Activated naive CD4-positive, alpha-beta T cell treated with anti-CD3 and anti-CD28 coated beads, Interleukin-2, amount 50 U/mL, for 72 hours (primary cell): ENCODE measurements around the gene CORO7. TPM values are rescaled to one million over a fixed set of nuclear protein-coding genes. Genes with fewer than 3 reads are reported as not detected.

Source experiments
- ATAC-seq, 2 donors: fragments of 150-1000 bp; cut with Tn5 transposase; 2 replicates each; pipeline ENCODE4 v1.10.0; 2021; ENCODE audit warnings: mild to moderate bottlenecking in 2 of 2, moderate library complexity in 2 of 2
- DNase-seq, 2 donors: peaks; one replicate each; pipeline ENCODE4 v3.0.0; 2021 to 2022; ENCODE audit warnings: low spot score in 2 of 2
- H3K27ac Mint-ChIP-seq, 2 donors: one replicate each; pipeline ENCODE4 v1.8.0; 2022; ENCODE audit warnings: mild to moderate bottlenecking in 2 of 2, mixed read lengths in 2 of 2
- H3K36me3 Mint-ChIP-seq, 2 donors: one replicate each; pipeline ENCODE4 v1.8.0; 2022; ENCODE audit warnings: mixed read lengths in 2 of 2
- H3K9me3 Mint-ChIP-seq, 2 donors: one replicate each; pipeline ENCODE4 v1.8.0; 2022; ENCODE audit warnings: mixed read lengths in 2 of 2
- total RNA-seq, 2 donors: library from RNA; stranded (reverse); gene quantifications; one replicate each; pipeline ENCODE4 v1.2.3, GENCODE V29; 2022

Gene CORO7
- total RNA-seq, 2 donors from 2014 or later, result 52.5 to 65.9 TPM

DNA sequence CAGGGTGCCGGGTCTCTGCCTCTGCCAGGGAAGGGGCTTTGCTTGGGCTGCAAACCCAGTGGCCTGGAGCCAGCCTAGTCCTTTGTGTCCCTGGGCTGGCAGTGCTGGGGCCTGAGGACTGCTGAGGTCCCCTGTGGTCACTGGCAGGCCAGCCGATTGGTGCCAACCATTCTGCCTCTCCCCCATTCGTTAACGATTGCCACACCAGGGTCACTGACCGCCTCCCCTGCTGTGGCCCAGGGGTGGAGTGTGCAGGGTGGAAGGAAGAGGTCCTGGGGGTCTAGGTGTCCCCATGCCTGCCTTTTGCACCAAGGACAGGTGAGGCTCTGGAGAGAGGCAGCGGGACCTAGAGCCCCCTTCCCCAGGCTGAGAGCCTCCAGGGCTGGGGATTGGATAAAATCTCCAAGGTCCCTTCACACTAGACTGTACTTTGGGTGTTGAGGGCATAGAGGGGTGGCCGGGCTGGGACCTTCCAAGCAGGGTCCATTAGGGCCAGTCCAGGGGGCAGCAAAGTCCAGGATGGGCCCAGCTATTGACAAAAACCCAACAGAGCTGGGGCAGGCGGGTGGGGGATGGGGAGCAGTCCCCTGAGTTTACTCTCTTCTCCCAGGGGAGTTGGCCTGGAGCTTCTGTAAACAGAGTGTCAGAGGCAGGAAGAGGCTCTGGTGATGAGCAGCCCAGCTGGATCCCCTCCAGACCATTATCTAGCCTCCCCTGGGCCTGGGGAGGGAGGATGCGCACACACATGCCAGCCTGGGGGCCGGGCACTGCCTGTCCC lies 43.6 kb downstream of the CORO7 start:
- H3K36me3 Mint-ChIP-seq, result no peaks in the 10 kb centered on the region
- ATAC-seq (no peak), DNase-seq (no peak)
- no peak overlapping the region for H3K27ac Mint-ChIP-seq
- H3K9me3 Mint-ChIP-seq, result no peaks in the 10 kb centered on the region

GRCh38 chr16:4372001-4372577 lies 44.3 kb downstream of the CORO7 start:
- no peaks in the 10 kb centered on the region for H3K9me3 Mint-ChIP-seq
- DNase-seq, result peak in 1 of 2 donors; percentile 34
- peak; percentile 51 to 73 for ATAC-seq
- H3K36me3 Mint-ChIP-seq, result no peaks in the 10 kb centered on the region
- H3K27ac Mint-ChIP-seq, result peak overlapping the region in 1 of 2 donors; percentile 50

GRCh38 chr16:4371357-4372000 lies 44.9 kb downstream of the CORO7 start, which contains the start of gene VASN:
Gene VASN, plus strand, starts transcription at chr16:4371848. Its CDS starts 9,030 bp downstream, at chr16:4380878.
- peak; percentile 68 to 86 for DNase-seq
- Mint-ChIP-seq H3K36me3 (no peaks in the 10 kb centered on the region), H3K9me3 (no peaks in the 10 kb centered on the region), H3K27ac (peak within 1 kb of the TSS in 1 of 2 donors; percentile 50)
- peak; percentile 76 to 89 for ATAC-seq

DNA sequence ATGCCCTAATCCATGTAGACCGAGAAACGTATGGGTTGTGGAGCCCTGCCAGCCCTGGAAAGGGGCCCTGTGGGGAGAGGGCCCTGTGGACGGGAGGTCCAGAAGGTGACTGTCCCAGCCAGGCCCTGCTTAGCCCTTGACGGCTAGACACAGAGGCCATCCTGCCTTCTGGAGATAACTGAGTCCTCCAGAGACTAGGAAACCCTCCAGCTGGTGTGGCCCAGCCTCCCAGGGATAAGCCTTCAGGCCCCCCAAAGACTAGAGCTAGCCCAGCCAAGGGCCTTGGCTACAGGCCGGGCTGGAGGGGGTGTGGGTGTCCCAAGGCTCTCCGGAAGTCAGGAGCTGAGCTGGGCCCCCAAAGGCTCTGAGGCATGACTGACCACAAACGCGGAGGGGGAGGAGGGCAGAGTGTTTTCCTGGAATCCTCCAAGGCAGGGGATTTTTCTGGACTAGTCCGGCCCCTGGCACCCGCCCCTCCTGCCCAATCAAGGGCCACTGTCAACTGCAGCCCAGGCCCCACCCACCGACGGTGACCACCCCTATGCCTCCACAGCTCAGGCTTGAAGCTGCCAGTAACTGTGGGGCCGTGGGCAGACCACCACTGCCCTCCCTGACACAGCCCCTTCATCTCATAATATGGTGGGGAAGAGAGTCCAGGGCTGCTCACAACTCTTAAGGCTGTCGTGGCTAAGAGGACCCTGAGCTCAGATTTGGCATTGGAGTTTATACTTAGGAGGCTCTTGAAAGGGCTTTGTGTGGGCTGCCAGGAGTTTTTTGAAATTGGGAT lies 45.6 kb downstream of the CORO7 start:
- H3K27ac Mint-ChIP-seq, result no peak overlapping the region
- no peaks in the 10 kb centered on the region for H3K9me3 Mint-ChIP-seq
- no peaks in the 10 kb centered on the region for H3K36me3 Mint-ChIP-seq

GRCh38 chr16:4370151-4370550 lies 46.2 kb downstream of the CORO7 start:
- peak overlapping the region in 1 of 2 donors; percentile 88 for H3K27ac Mint-ChIP-seq
- no peaks in the 10 kb centered on the region for H3K36me3 Mint-ChIP-seq
- no peak for DNase-seq
- no peak for ATAC-seq
- H3K9me3 Mint-ChIP-seq, result no peaks in the 10 kb centered on the region

More for the DNA sequence above, 45.6 kb downstream of the CORO7 start:
- ATAC-seq (no peak), DNase-seq (no peak)

DNA sequence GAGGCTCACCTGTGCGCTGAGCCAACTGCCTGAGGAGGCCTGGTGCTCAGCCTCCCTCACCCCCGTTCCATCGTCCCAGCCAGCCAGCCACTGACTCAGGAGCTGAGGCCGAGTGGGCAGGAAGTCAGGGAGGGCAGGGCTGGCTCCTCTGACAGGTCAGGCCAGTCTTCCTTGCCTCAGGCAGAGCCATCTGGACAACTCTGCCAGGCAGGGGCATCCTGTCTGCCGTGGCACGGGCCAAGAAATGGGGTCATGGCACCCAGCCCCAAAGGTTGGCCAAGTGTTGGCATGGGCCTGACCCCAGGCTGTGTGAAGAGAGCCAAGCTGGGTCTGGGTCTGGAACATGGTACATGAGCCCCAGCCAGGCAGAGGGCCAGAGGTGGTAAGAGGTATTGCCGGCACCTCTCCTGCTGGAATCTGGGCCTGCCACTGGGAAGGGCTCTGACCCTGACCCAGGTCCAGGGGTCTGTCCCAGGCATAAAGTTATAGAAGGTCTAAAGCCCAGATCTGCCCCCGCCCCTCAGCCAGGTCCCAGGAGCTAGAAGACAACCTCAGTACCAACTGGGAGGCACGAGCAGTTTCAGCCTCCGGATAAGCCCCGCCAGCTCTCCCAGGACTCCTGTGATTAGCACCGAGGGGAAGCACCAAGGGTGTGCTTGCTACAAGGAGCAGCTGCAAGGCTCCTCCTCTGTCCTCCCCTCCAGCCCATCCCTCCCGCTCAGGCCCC lies 47.2 kb downstream of the CORO7 start:
- DNase-seq (no peak), ATAC-seq (no peak)
- Mint-ChIP-seq H3K27ac (no peak overlapping the region), H3K36me3 (no peaks in the 10 kb centered on the region), H3K9me3 (no peaks in the 10 kb centered on the region)

GRCh38 chr16:4367393-4367856 lies 49.0 kb downstream of the CORO7 start:
- DNase-seq (no peak), ATAC-seq (no peak)
- H3K9me3 Mint-ChIP-seq, result no peaks in the 10 kb centered on the region
- no peaks in the 10 kb centered on the region for H3K36me3 Mint-ChIP-seq
- H3K27ac Mint-ChIP-seq, result peak overlapping the region in 1 of 2 donors; percentile 86

DNA sequence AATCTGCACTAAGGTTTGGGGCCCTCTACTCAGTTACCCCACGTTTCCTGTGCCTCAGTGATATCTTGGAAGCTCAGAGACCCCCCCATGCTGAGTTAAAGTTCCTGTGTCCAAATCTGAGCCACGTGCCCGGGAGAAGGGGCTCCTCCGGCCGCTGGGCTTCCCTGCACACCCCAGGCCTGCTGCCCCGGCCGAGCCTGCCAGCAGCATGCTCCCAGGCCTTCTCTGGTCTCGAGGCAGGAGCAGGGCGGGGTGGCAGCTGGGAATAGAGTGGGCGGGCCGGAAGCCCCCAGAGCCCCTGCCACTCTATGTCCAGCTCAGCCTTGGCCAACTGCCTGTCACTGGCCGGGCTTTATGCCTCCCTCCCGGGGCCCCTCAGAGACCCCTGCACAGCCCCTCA lies 50.4 kb downstream of the CORO7 start:
- no peaks in the 10 kb centered on the region for H3K9me3 Mint-ChIP-seq
- no peaks in the 10 kb centered on the region for H3K36me3 Mint-ChIP-seq
- no peak overlapping the region for H3K27ac Mint-ChIP-seq
- DNase-seq (no peak), ATAC-seq (no peak)

DNA sequence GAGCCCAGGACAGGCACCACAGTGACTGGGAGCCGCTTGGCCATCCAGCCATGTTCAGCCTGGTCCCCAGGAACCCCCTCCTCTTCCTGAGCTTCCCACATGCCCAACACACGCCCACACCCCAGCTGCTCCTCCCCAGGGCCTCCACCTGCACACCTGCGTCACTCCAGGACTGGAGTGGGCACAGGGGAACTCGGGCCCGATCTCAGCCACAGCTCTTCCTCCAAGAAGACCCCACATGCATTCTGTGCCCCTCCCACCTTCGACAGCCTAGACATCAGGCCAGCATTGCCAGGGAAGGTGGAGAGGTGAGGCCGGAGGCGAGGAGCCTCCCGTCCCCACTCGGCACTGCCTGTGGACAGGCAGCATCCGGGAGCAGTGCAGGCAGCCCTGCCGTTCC lies 50.8 kb downstream of the CORO7 start:
- DNase-seq, result no peak
- H3K27ac Mint-ChIP-seq, result peak overlapping the region in 1 of 2 donors; percentile 47
- H3K36me3 Mint-ChIP-seq, result no peaks in the 10 kb centered on the region
- no peak for ATAC-seq
- no peaks in the 10 kb centered on the region for H3K9me3 Mint-ChIP-seq

DNA sequence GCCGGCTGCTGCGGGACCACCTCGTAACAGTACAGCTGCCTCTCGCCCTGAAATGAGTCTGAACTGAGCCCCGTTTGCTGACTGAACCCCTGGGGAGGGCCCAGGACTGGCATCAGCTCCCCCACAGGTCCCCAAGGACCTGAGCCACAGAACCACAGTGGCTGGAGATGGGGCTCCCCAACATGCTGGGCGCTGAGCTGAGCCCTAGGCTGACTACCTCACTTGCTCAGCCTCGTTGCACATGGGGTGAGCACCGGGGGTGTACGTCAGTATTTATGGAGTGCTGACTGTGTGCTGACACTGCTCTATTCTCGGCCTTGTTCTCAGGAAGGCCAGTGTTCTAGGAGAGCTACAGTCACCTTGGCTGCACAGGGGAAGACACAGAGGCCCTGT lies 51.4 kb downstream of the CORO7 start:
- Mint-ChIP-seq H3K27ac (no peak overlapping the region), H3K9me3 (no peaks in the 10 kb centered on the region), H3K36me3 (no peaks in the 10 kb centered on the region)
- no peak for DNase-seq
- no peak for ATAC-seq

DNA sequence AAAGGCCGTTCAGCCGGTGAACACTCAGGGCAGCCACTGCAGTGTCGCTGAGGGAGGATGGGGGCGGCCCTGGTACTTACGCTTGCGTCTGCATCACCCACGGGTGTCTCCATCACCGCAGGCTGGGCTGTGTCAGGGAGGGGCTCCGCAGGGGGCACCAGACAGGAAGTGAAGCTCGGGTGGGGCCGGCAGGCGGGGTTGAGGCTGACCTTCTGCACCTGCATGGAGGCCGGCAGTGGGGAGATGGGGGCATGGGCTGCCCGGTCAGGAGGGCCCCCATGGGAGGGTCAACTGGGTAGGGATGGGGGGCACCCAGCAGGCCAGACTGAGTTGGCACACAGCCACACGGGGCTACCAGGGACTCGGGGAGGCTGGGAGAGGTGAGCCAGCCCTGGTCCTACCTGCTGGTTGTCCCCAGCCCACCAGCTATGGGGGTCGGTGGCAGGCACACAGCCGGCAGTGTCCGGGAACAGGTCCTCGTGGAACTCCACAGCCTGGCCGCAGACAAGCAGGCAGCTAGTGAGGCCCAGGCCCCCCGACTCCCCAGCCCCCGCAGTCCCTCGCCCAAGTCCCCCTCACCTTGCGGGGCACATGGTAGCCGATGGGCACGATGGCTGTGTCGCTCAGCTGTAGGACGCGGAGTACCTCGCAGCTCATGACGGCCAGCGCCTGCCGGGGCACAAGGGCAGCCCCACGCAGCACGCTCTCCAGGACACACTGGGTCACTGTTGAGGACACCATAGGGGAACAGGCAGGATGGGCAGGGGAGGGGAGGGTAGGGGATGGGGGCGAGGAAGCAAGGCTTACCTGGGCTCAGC lies 52.0 kb downstream of the CORO7 start:
- ATAC-seq (no peak), DNase-seq (no peak)
- no peaks in the 10 kb centered on the region for H3K9me3 Mint-ChIP-seq
- no peaks in the 10 kb centered on the region for H3K36me3 Mint-ChIP-seq
- H3K27ac Mint-ChIP-seq, result no peak overlapping the region

- Mint-ChIP-seq H3K36me3 (no peaks in the 10 kb centered on the region), H3K27ac (no peak overlapping the region), H3K9me3 (no peaks in the 10 kb centered on the region)
- DNase-seq (no peak), ATAC-seq (no peak)
Measured at GRCh38 chr16:4362476-4363135, 53.8 kb downstream of the CORO7 start.

- DNase-seq (no peak), ATAC-seq (no peak)
- Mint-ChIP-seq H3K27ac (no peak overlapping the region), H3K9me3 (no peaks in the 10 kb centered on the region), H3K36me3 (no peaks in the 10 kb centered on the region)
Measured at GRCh38 chr16:4361944-4362311, 54.5 kb downstream of the CORO7 start.

- H3K36me3 Mint-ChIP-seq, result no peaks in the 10 kb centered on the region
- DNase-seq (no peak), ATAC-seq (no peak)
- no peak overlapping the region for H3K27ac Mint-ChIP-seq
- no peaks in the 10 kb centered on the region for H3K9me3 Mint-ChIP-seq
Measured at GRCh38 chr16:4361033-4361943, 55.1 kb downstream of the CORO7 start.
